ENCODE data around the gene TEKT3.

The TEKT3 gene

GRCh38 chr17:15267996-15268395 is 73.4 kb downstream of the TEKT3 start:
- no peak overlapping the region for H3K4me3 ChIP-seq (ENCODE audit: low read depth, low read length)

GRCh38 chr17:15266325-15267125 is 74.9 kb downstream of the TEKT3 start:
- no peak overlapping the region for H3K4me3 ChIP-seq (ENCODE audit: low read depth, low read length)

- no peak within 1 kb of the TSS for H3K4me3 ChIP-seq (ENCODE audit: low read depth, low read length)
Observed at GRCh38 chr17:15265131-15265530, 76.3 kb downstream of the TEKT3 start, which contains the start of gene PMP22. PMP22 (minus strand) TSS chr17:15265326; CDS start chr17:15260727, 4,599 bp downstream.

GRCh38 chr17:15264542-15264941 is 76.9 kb downstream of the TEKT3 start:
- no peak overlapping the region for H3K4me3 ChIP-seq (ENCODE audit: low read depth, low read length)

GRCh38 chr17:15263680-15264079 is 77.7 kb downstream of the TEKT3 start:
- no peak overlapping the region for H3K4me3 ChIP-seq (ENCODE audit: low read depth, low read length)

- peak overlapping the region; percentile 13 for H3K4me3 ChIP-seq (ENCODE audit: low read depth, low read length)
Observed at GRCh38 chr17:15263206-15263579, 78.2 kb downstream of the TEKT3 start.

GRCh38 chr17:15262291-15263205 is 78.8 kb downstream of the TEKT3 start:
- peak overlapping the region; percentile 22 for H3K4me3 ChIP-seq (ENCODE audit: low read depth, low read length)

- H3K4me3 ChIP-seq (ENCODE audit: low read depth, low read length) = no peak overlapping the region
Observed at GRCh38 chr17:15261802-15262290, 79.6 kb downstream of the TEKT3 start.

- peak overlapping the region; percentile 9 for H3K4me3 ChIP-seq (ENCODE audit: low read depth, low read length)
Observed at GRCh38 chr17:15261258-15261801, 80.1 kb downstream of the TEKT3 start.

GRCh38 chr17:15260376-15261257 is 80.8 kb downstream of the TEKT3 start:
- H3K4me3 ChIP-seq (ENCODE audit: low read depth, low read length) = peak overlapping the region; percentile 57

GRCh38 chr17:15257796-15258512 is 83.4 kb downstream of the TEKT3 start:
- H3K4me3 ChIP-seq (ENCODE audit: low read depth, low read length) = no peak overlapping the region

GRCh38 chr17:15257258-15257788 is 84.1 kb downstream of the TEKT3 start:
- H3K4me3 ChIP-seq (ENCODE audit: low read depth, low read length) = no peak overlapping the region

- no peak overlapping the region for H3K4me3 ChIP-seq (ENCODE audit: low read depth, low read length)
Observed at GRCh38 chr17:15256689-15257088, 84.7 kb downstream of the TEKT3 start.

GRCh38 chr17:15255713-15256454 is 85.5 kb downstream of the TEKT3 start:
- H3K4me3 ChIP-seq (ENCODE audit: low read depth, low read length) = no peak overlapping the region

All from iPS-11a (cell line).